CD4-positive, alpha-beta T cell treated with Interleukin-17A for 4 hours (primary cell): ENCODE data around the gene RNF20.

ENCODE experiments used
- DNase-seq: peaks from one replicate; pipeline ENCODE4 v3.0.0-alpha.2; 2020; ENCODE audit warnings: mixed read lengths

RNF20 gene

GRCh38 chr9:101590901-101591300 is 57.2 kb downstream of the RNF20 start:
- no peak for DNase-seq

DNA sequence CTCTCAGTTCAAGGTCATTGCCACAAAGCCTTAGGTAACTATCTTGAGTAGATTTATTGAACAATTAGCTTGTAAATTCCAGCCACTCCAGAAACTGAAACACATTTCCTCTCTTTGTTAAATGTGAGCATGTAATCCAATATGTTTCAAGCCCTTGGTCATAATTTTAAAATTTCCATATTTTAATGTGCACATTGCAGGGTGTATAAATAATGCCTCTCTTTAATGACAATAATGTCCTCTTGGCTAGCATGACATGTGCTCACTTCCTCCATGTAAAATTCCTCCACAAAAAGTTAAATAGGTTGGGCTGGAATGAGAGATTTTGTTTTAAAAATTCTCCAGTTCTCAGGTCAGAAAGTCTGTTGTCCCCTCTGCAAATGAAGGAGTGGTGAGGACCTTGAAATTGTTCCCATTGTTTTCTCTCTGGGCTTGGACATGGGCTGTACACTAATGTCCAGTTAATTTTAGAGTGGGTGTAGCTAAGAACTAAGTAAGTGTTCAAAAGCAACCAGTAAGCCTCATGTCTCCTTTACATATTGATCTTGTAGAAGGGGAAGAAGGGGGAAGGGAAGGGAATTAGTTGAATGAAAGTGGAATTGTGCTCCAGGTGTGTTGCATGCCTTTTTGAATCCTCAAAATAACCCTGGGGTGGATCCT is 58.3 kb downstream of the RNF20 start:
- no peak for DNase-seq

DNA sequence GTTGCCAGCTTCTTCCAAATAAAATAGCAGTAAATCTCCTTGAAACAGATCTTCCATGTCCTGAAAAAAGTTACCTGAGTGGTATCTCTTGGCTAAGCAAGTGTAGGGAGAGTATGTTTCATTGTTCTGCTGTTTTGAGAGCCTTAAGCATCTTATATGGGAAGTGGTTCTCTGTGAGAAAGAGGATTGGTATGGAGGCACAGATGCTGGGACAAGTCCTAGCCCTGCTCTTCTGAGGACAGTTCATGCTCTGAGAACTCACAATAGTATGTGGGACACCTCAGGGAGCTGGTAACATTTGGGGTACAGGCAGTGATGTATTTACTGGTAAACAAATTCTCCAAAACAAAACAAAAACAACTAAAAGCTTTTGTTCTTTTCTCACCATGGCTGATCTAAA is 59.1 kb downstream of the RNF20 start:
- no peak for DNase-seq

GRCh38 chr9:101593345-101593744 is 59.7 kb downstream of the RNF20 start:
- DNase-seq: no peak

DNA sequence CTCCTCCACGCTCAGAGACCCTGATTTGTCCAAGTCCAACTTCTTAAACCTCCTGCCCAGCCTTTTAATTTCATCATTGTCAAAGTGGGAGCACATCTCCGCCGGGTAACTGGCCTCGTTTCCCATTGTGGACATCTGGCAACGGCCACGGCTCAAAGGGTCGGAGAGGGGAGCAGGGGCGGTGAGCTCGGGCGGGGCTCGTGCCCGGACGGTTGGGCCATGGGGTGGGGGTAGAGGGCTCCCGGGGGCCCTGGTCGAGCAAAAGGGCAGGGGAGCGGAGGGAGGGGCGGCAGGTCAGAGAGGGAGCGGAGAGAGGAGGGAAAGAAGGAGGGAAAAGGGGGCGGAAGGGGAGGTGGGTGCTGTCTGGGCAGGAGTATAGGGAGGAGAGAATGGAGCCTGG is 61.1 kb downstream of the RNF20 start, which contains the start of gene PPP3R2:
PPP3R2 (minus strand) TSS at position 174 of the 400 bp plus-strand sequence; CDS start at position 126, 48 bp downstream.
- no peak for DNase-seq

DNA sequence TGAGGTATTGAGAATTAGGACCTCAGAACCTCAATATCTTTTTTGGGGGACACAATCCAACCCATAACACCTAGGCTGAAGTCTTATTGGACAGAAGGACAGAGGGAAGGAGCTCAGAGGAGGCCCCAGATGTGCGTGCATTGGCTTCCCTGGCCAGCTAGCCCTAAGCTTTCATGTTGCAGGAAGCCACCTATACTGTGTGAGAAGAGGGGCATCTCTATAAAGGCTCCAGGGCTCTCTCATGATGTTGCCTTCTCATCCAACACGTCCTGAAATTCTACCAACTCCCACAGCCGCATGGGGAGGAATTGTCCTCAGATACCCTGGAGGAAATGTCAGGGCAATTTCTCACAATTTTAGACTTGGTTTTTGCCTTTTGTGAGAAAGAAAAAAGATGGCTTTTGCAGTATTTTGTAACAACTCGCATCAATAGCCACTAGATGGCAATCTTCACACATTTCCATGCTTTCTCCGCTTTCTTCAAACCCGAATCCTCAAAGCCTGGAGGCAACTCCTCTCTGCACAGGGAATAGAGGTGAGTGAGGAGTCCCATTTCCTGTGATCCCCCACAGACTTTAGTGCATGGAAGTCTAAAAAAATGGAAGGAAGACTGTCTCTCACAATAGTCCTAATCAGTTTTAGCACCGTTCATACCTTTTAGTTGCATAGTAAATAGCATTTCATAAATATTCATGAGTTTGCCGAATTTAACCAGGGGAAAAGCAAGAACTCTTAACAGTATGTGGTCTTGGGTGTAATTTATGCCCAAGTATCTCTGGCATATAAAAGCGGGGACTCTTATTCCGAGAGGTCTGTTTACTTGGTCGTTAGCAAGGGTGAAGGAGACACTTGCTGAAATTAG is 68.5 kb downstream of the RNF20 start:
- DNase-seq: peak; percentile 13

DNA sequence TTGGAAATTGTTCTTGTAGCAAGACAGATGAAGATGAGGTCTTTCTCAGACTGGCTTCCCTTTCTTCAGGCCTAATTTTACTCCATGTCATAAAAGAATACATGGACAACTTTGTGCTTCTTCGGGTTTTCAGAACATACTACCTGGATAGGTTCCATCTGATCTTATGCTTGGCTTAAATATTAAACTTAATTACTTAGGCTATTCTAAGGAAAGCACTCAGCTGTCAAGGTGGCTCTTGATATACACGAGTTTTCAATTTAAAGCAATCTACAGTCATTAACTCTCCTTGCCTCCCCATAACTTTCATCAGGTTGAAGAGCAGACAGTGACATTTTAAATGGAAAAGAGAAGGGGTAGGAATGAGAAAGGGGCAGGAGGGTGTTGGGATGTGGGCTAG is 70.6 kb downstream of the RNF20 start:
- no peak for DNase-seq

GRCh38 chr9:101605547-101605946 is 71.9 kb downstream of the RNF20 start:
- no peak for DNase-seq
